Measurements from ENCODE around the gene PREX1. TPM values are rescaled to one million over a fixed set of nuclear protein-coding genes. Genes with fewer than 3 reads are reported as not detected.

Gene PREX1
- total RNA-seq, 1 donor from 2014 or later, result 235 TPM

GRCh38 chr20:48809673-48810072, 18.1 kb downstream of the PREX1 start:
- Mint-ChIP-seq H3K36me3 (ENCODE audit: unreplicated experiment) (peaks cover 15% of the 10 kb centered on the region), H3K9me3 (ENCODE audit: unreplicated experiment) (peaks cover 9% of the 10 kb centered on the region), H3K4me3 (ENCODE audit: unreplicated experiment) (peak overlapping the region; percentile 27), H3K27ac (ENCODE audit: unreplicated experiment) (no peak overlapping the region), H3K4me1 (ENCODE audit: low read depth, unreplicated experiment) (peaks cover 18% of the 10 kb centered on the region), H3K27me3 (ENCODE audit: unreplicated experiment) (peaks cover 6% of the 10 kb centered on the region)
- no peak for TF ChIP-seq CTCF (IDR thresholded peaks at IDR 0.05; ENCODE audit: partially characterized antibody, unreplicated experiment)
- DNase-seq, result no peak

GRCh38 chr20:48808382-48809034, 19.3 kb downstream of the PREX1 start:
- Mint-ChIP-seq H3K27ac (ENCODE audit: unreplicated experiment) (peak overlapping the region; percentile 46), H3K4me3 (ENCODE audit: unreplicated experiment) (peak overlapping the region; percentile 43), H3K27me3 (ENCODE audit: unreplicated experiment) (peaks cover 12% of the 10 kb centered on the region), H3K4me1 (ENCODE audit: low read depth, unreplicated experiment) (peaks cover 22% of the 10 kb centered on the region), H3K36me3 (ENCODE audit: unreplicated experiment) (peaks cover 23% of the 10 kb centered on the region), H3K9me3 (ENCODE audit: unreplicated experiment) (peaks cover 14% of the 10 kb centered on the region)
- DNase-seq, result no peak
- TF ChIP-seq CTCF (IDR thresholded peaks at IDR 0.05; ENCODE audit: partially characterized antibody, unreplicated experiment), result no peak

- Mint-ChIP-seq H3K27ac (ENCODE audit: unreplicated experiment) (peak overlapping the region; percentile 46), H3K9me3 (ENCODE audit: unreplicated experiment) (peaks cover 14% of the 10 kb centered on the region), H3K36me3 (ENCODE audit: unreplicated experiment) (peaks cover 23% of the 10 kb centered on the region), H3K4me1 (ENCODE audit: low read depth, unreplicated experiment) (peaks cover 22% of the 10 kb centered on the region), H3K4me3 (ENCODE audit: unreplicated experiment) (peak overlapping the region; percentile 32), H3K27me3 (ENCODE audit: unreplicated experiment) (peaks cover 12% of the 10 kb centered on the region)
- TF ChIP-seq CTCF (IDR thresholded peaks at IDR 0.05; ENCODE audit: partially characterized antibody, unreplicated experiment), result no peak
- DNase-seq, result peak; percentile 48
These were observed 20.0 kb downstream of the PREX1 start for GRCh38 chr20:48807586-48808381.

GRCh38 chr20:48807051-48807450, 20.7 kb downstream of the PREX1 start:
- H3K27me3 Mint-ChIP-seq (ENCODE audit: unreplicated experiment), result peaks cover 13% of the 10 kb centered on the region
- peaks cover 18% of the 10 kb centered on the region for H3K9me3 Mint-ChIP-seq (ENCODE audit: unreplicated experiment)
- H3K27ac Mint-ChIP-seq (ENCODE audit: unreplicated experiment), result peak overlapping the region; percentile 46
- H3K4me1 Mint-ChIP-seq (ENCODE audit: low read depth, unreplicated experiment), result peaks cover 26% of the 10 kb centered on the region
- TF ChIP-seq CTCF (IDR thresholded peaks at IDR 0.05; ENCODE audit: partially characterized antibody, unreplicated experiment), result no peak
- DNase-seq, result no peak
- H3K4me3 Mint-ChIP-seq (ENCODE audit: unreplicated experiment), result peak overlapping the region; percentile 19
- H3K36me3 Mint-ChIP-seq (ENCODE audit: unreplicated experiment), result peaks cover 29% of the 10 kb centered on the region

GRCh38 chr20:48805716-48806115, 22.1 kb downstream of the PREX1 start:
- DNase-seq, result no peak
- Mint-ChIP-seq H3K9me3 (ENCODE audit: unreplicated experiment) (peaks cover 21% of the 10 kb centered on the region), H3K36me3 (ENCODE audit: unreplicated experiment) (peaks cover 35% of the 10 kb centered on the region), H3K27ac (ENCODE audit: unreplicated experiment) (no peak overlapping the region), H3K27me3 (ENCODE audit: unreplicated experiment) (peaks cover 21% of the 10 kb centered on the region), H3K4me3 (ENCODE audit: unreplicated experiment) (no peak overlapping the region), H3K4me1 (ENCODE audit: low read depth, unreplicated experiment) (peaks cover 23% of the 10 kb centered on the region)
- no peak for TF ChIP-seq CTCF (IDR thresholded peaks at IDR 0.05; ENCODE audit: partially characterized antibody, unreplicated experiment)
